ENCODE measurements around the gene ZNF281. TPM values are rescaled to one million over a fixed set of nuclear protein-coding genes. Genes with fewer than 3 reads are reported as not detected.

ZNF281 gene
- total RNA-seq, 1 experiment from 2014 or later, result 23.3 TPM

DNA sequence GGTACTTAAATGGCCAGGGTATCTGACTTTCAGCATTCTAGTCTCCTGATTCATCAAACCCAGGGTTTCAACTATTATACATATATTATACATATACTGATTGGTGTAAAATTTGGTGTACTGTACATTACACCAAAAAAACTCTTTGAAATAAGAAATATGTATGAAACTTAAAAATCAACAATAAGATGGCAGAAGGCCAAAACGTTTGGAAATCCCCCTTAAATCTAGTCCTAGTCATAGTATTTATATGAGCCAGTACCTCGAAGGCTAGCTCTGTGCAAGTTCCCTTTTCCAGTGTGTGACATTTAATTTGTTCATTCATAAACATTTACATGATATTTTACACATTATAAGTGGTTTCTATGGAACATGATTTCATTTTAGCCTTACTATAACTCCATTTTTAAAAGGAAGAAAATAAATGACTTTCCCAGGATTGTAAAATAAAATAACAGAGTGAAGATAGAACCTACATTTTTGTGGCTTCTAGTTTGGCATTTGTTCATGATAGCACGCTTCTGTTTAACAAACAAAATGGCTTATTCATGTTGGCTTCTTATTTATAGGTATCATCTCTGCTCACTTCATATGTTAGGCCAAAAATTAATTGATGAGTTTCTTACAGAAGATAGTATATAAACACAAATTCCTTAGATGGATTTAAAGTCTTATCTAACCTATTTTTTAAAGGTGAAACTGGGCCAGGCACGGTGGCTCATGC is 18.8 kb upstream of the ZNF281 start:
- Histone ChIP-seq H2AFZ (ENCODE audit: low read depth, low read length, poor library complexity, severe bottlenecking) (peak overlapping the region; percentile 18), H3K4me1 (ENCODE audit: control insufficient read depth in 1 of 2, insufficient read depth in 2 of 2, low read length in 2 of 2) (0 out of 4 replicates have a peak, but pooled peaks cover 0 to 7% of the 10 kb centered on the region in 2 experiments), H3K9me2 (ENCODE audit: insufficient read depth) (no peaks in the 10 kb centered on the region), H3K4me3 (replicated peaks in 1 of 2; ENCODE audit: low read depth in 1 of 2, low read length in 2 of 2) (no peak overlapping the region), H3K9me3 (ENCODE audit: control insufficient read depth in 1 of 2, insufficient read depth in 1 of 2, low read depth in 1 of 2, low read length in 2 of 2) (no peaks in the 10 kb centered on the region), H3K9ac (ENCODE audit: low read length) (no peak overlapping the region), H4K20me1 (ENCODE audit: insufficient read depth) (no peaks in the 10 kb centered on the region), H3K36me3 (ENCODE audit: control insufficient read depth in 1 of 2, insufficient read depth in 2 of 2, low read length in 2 of 2) (no peaks in the 10 kb centered on the region), H3K4me2 (ENCODE audit: low read length) (no peak overlapping the region), H3K79me2 (ENCODE audit: insufficient read depth, low read length) (no peaks in the 10 kb centered on the region), H3K27me3 (ENCODE audit: insufficient read depth, low read length) (no peaks in the 10 kb centered on the region), H3K27ac (ENCODE audit: low read depth, low read length) (no peak overlapping the region)
- BruUV-seq (replicated peaks), result no TSS peak
- CTCF ChIA-PET, result no interaction called here
- no peak for ATAC-seq
- intact Hi-C loops (cut with micrococcal nuclease), result no loop called here
- POLR2A ChIA-PET, result interaction anchor here (2.2 kb wide), 1 partner anchor 12 kb away, joined by 10 read pairs; no protein-coding TSS in a partner anchor
- TF ChIP-seq, protein P1, sequence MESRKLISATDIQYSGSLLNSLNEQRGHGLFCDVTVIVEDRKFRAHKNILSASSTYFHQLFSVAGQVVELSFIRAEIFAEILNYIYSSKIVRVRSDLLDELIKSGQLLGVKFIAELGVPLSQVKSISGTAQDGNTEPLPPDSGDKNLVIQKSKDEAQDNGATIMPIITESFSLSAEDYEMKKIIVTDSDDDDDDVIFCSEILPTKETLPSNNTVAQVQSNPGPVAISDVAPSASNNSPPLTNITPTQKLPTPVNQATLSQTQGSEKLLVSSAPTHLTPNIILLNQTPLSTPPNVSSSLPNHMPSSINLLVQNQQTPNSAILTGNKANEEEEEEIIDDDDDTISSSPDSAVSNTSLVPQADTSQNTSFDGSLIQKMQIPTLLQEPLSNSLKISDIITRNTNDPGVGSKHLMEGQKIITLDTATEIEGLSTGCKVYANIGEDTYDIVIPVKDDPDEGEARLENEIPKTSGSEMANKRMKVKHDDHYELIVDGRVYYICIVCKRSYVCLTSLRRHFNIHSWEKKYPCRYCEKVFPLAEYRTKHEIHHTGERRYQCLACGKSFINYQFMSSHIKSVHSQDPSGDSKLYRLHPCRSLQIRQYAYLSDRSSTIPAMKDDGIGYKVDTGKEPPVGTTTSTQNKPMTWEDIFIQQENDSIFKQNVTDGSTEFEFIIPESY (IDR thresholded peaks at IDR 0.05; ENCODE audit: extremely low read depth, insufficient replicate concordance, low read length), result no peak
- TF ChIP-seq RAD21 (IDR thresholded peaks at IDR 0.05; ENCODE audit: low read depth) (no peak), TCF7L2 (IDR thresholded peaks at IDR 0.05; ENCODE audit: borderline replicate concordance, extremely low read depth, insufficient read depth, insufficient read length) (no peak), FOSL1 (IDR thresholded peaks at IDR 0.05; ENCODE audit: low read depth) (no peak), ZFX (IDR thresholded peaks at IDR 0.05) (no peak), CTCF (IDR thresholded peaks at IDR 0.05 in 2 of 3, conservative IDR thresholded peaks at IDR 0.05 in 1 of 3; ENCODE audit: borderline replicate concordance in 1 of 3, insufficient read depth in 1 of 3, low read depth in 2 of 3, low read length in 2 of 3) (no peak)
- DNase-seq (ENCODE audit: low read depth, low spot score), result no peak
- RAD21 ChIA-PET (ENCODE audit: low non-redundant PET in 1 of 2, low total read pairs in 2 of 2, uncharacterized antibody in 2 of 2, unreplicated experiment in 2 of 2), result no interaction called here

Data from HCT116 (cell line).